ENCODE measurements around the gene SPTB. TPM values are rescaled to one million over a fixed set of nuclear protein-coding genes. Genes with fewer than 3 reads are reported as not detected.
A peak's percentile ranks its signal among the peaks of the same experiment; 100 is the strongest.

SPTB gene
- total and polyA plus RNA-seq, 10 of the 15 experiments (the other 5 are each of a cell fraction or from before 2014, with no cell fraction given), result under 0.01 to 0.04 (median 0.02) TPM; not detected in 4

DNA sequence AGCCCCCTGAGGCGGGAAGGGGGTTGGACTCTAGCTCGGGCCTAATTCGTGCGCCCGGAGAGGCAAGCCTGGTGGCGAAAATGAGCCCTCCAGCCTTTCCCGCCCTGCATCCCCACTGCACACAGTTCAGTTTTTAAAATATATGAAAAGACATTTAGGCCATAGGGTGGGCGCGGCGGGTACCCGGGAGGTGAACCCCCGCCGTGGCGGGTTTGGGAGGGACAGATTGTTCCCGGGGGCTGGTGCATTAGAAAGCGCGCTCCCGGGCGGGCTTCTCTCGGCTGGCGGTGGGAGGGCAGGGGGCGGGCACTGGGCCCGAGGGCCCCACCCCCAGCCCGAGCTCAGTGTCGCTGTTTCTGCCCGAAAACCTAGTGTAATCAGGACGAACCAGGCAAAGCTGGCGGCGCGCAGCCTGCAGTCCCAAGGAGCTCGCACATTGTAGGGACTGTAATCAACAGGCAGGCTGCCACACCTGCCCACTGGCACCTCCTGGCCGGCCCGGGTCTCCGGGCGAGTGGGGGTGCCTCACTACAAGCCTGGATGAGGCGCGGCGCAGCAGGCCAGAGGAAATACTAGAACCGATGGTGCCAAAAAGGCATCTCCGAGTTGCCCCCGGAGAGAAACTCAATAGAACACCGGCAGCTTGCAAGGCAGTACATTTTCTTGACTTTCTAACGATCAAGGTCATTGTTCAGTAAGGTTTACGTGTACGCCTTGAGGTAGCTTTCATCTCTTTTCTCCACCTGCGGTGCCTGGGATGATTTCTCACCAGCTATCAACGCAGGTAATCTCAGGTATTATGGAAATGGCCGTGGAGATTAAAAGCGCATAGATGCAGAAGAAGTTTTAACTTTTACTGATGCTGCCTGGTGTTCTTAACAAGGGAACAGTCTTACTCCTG is 764 bp upstream of the SPTB start:
- no peaks in the 10 kb centered on the region for H3K36me3 ChIP-seq (ENCODE audit: control insufficient read depth in 2 of 2, insufficient read depth in 2 of 2, low read length in 1 of 2)
- WGBS (ENCODE audit: insufficient coverage, insufficient replicate concordance, low lambda C conversion rate, missing lambda C conversion rate), result 4% methylated on average over 49 of the region's 49 CpGs
- FAIRE-seq, result no peak
- peak; percentile 90 for ATAC-seq
- H3K4me3 ChIP-seq, result peak overlapping the region; percentile 59; the same call in 1 of the 2 replicates
- DNase-seq (ENCODE audit: low read depth, low spot score), result no peak
- peaks cover 7 to 20% of the 10 kb centered on the region in 2 experiments for H3K27me3 ChIP-seq (replicated peaks in 1 of 2; ENCODE audit: control insufficient read depth in 2 of 2, insufficient read depth in 2 of 2, low read length in 1 of 2)
- H3K9me3 ChIP-seq (replicated peaks; ENCODE audit: control insufficient read depth, insufficient read depth, low read length), result no peaks in the 10 kb centered on the region
- BruUV-seq (replicated peaks), result no TSS peak
- ChIA-PET CTCF (interaction anchor here (0.6 to 6.7 kb wide), 6 partner anchors 8 to 121 kb away, joined by 3 to 75 read pairs (median 6); no protein-coding TSS in a partner anchor), SMC1A (ENCODE audit: uncharacterized antibody, unreplicated experiment) (interaction anchor here (1.3 to 2.3 kb wide), 3 partner anchors 12 to 57 kb away, joined by 3 to 11 read pairs (median 7); no protein-coding TSS in a partner anchor), POLR2A (no interaction called here), RAD21 (ENCODE audit: unreplicated experiment) (interaction anchor here (1.3 to 2.9 kb wide), 2 partner anchors 11 kb away, joined by 3 to 10 read pairs; no protein-coding TSS in a partner anchor)
- H3K27ac ChIP-seq (ENCODE audit: control insufficient read depth, insufficient read depth), result no peak overlapping the region
- no peak overlapping the region; the same call in 1 of the 2 replicates for H3K9ac ChIP-seq (ENCODE audit: control insufficient read depth, insufficient read depth, low read length)
- H2AFZ ChIP-seq (ENCODE audit: control insufficient read depth, low read depth, low read length), result peak overlapping the region; percentile 33; the same call in 1 of the 2 replicates
- H4K20me1 ChIP-seq (ENCODE audit: control insufficient read depth, insufficient read depth), result no peaks in the 10 kb centered on the region
- H3K4me2 ChIP-seq (ENCODE audit: control insufficient read depth, insufficient read depth), result peak overlapping the region; percentile 89
- intact Hi-C loops (cut with micrococcal nuclease; ENCODE audit: unreplicated experiment), result no loop called here
- no peak for TF ChIP-seq NFYA (IDR thresholded peaks at IDR 0.05; ENCODE audit: borderline replicate concordance, low read depth, low read length)
- H3K79me2 ChIP-seq (ENCODE audit: control insufficient read depth, insufficient read depth, low read length), result no peaks in the 10 kb centered on the region
- in situ Hi-C loops (cut with MboI), result loop anchor here (25.0 kb wide), 1 partner anchor 518 kb away; no protein-coding TSS in a partner anchor
- no peaks in the 10 kb centered on the region for H3K4me1 ChIP-seq (ENCODE audit: control insufficient read depth, insufficient read depth, low read length)

DNA sequence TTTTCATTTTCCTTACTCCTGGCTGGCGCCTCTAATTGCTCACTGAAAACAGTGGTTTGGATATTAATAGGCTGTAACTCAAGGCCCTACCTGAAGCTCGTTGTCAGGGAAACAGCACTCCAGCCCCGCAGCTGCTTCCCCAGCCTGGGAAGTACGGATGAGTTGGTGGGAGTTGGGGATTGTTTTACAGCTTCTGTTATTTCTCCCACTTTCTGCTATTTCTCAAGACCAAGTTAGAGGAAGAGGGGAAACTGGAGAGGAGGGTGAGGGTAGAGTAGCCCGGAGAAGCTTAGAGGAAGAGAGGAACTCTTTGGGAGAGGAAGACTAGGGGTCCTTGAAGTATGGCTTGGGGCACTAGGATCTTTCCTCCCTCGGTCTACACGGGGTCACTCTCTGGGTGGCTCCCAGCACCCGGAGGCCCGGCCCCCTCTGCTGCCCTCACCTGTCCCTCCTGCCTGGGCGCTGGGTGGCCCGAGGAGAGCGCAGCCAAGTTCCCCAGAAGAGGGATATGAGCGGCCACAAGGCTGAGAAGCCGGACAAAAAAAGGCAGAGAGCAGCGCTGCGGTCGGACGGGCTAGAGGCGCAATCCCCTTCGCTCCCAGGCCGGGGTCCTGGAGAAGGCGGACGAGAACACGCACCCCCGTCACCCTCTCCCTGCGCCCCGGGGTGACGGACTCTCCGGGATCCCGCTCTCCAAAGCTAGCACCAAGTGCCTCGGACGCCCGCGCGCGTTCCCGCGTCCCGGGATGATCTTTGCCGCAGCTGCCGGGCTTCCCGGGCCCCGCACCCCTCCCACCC is 671 bp downstream of the SPTB start:
- SMC1A ChIA-PET (ENCODE audit: uncharacterized antibody, unreplicated experiment), result interaction anchor here (1.4 to 2.6 kb wide), 2 partner anchors 12 to 14 kb away, joined by 3 to 10 read pairs; no protein-coding TSS in a partner anchor
- no peak for TF ChIP-seq SRF (IDR thresholded peaks at IDR 0.05; ENCODE audit: low read depth in 2 of 2, low read length in 2 of 2)
- no peak for TF ChIP-seq YY1 (IDR thresholded peaks at IDR 0.05; ENCODE audit: low read depth, low read length)
- no peak for TF ChIP-seq MYC (IDR thresholded peaks at IDR 0.05; ENCODE audit: insufficient read depth, insufficient read length, insufficient replicate concordance, low read length, severe bottlenecking)
- TF ChIP-seq NBN (IDR thresholded peaks at IDR 0.05), result no peak
- TF ChIP-seq IRF4 (IDR thresholded peaks at IDR 0.05; ENCODE audit: low read depth, low read length), result no peak
- no peak for TF ChIP-seq POLR2AphosphoS5 (IDR thresholded peaks at IDR 0.05; ENCODE audit: low read length)
- no peak for TF ChIP-seq CHD4 (IDR thresholded peaks at IDR 0.05)
- TF ChIP-seq PAX8 (IDR thresholded peaks at IDR 0.05), result no peak
- TF ChIP-seq PAX5 (IDR thresholded peaks at IDR 0.05; ENCODE audit: borderline replicate concordance, low read depth, low read length), result no peak
- TF ChIP-seq, protein P1, sequence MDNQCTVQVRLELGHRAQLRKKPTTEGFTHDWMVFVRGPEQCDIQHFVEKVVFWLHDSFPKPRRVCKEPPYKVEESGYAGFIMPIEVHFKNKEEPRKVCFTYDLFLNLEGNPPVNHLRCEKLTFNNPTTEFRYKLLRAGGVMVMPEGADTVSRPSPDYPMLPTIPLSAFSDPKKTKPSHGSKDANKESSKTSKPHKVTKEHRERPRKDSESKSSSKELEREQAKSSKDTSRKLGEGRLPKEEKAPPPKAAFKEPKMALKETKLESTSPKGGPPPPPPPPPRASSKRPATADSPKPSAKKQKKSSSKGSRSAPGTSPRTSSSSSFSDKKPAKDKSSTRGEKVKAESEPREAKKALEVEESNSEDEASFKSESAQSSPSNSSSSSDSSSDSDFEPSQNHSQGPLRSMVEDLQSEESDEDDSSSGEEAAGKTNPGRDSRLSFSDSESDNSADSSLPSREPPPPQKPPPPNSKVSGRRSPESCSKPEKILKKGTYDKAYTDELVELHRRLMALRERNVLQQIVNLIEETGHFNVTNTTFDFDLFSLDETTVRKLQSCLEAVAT (IDR thresholded peaks at IDR 0.05), result no peak

More for the DNA sequence above, 671 bp downstream of the SPTB start:
- no peaks in the 10 kb centered on the region for H3K36me3 ChIP-seq (ENCODE audit: control insufficient read depth in 2 of 2, insufficient read depth in 2 of 2, low read length in 1 of 2)
- H3K4me1 ChIP-seq (ENCODE audit: control insufficient read depth, insufficient read depth, low read length), result no peaks in the 10 kb centered on the region
- peaks cover 7 to 20% of the 10 kb centered on the region in 2 experiments for H3K27me3 ChIP-seq (replicated peaks in 1 of 2; ENCODE audit: control insufficient read depth in 2 of 2, insufficient read depth in 2 of 2, low read length in 1 of 2)
- H3K27ac ChIP-seq (ENCODE audit: control insufficient read depth, insufficient read depth), result no peak overlapping the region
- H3K4me2 ChIP-seq (ENCODE audit: control insufficient read depth, insufficient read depth), result peak overlapping the region; percentile 89; the same call in 1 of the 2 replicates
- 17% methylated on average over 43 of the region's 43 CpGs for WGBS (ENCODE audit: insufficient coverage, insufficient replicate concordance, low lambda C conversion rate, missing lambda C conversion rate)
- intact Hi-C loops (cut with micrococcal nuclease; ENCODE audit: unreplicated experiment) (no loop called here), in situ Hi-C loops (cut with MboI) (loop anchor here (25.0 kb wide), 1 partner anchor 517 kb away; no protein-coding TSS in a partner anchor)
- no peak overlapping the region for H2AFZ ChIP-seq (ENCODE audit: control insufficient read depth, low read depth, low read length)
- ATAC-seq (no peak), DNase-seq (ENCODE audit: low read depth, low spot score) (no peak), FAIRE-seq (no peak)
- no peaks in the 10 kb centered on the region for H4K20me1 ChIP-seq (ENCODE audit: control insufficient read depth, insufficient read depth)
- CTCF ChIA-PET, result interaction anchor here (4.7 to 6.7 kb wide), 2 partner anchors 13 to 56 kb away, joined by 22 to 75 read pairs; no protein-coding TSS in a partner anchor
- RAD21 ChIA-PET (ENCODE audit: unreplicated experiment), result interaction anchor here (1.3 to 1.5 kb wide), 2 partner anchors 9 to 13 kb away, joined by 3 read pairs; no protein-coding TSS in a partner anchor
- BruUV-seq (replicated peaks), result no TSS peak
- peak overlapping the region; percentile 59; the same call in 1 of the 2 replicates for H3K4me3 ChIP-seq
- no peaks in the 10 kb centered on the region for H3K79me2 ChIP-seq (ENCODE audit: control insufficient read depth, insufficient read depth, low read length)
- POLR2A ChIA-PET, result interaction anchor here (0.9 kb wide), 1 partner anchor 14 kb away, joined by 3 read pairs; no protein-coding TSS in a partner anchor
- H3K9ac ChIP-seq (ENCODE audit: control insufficient read depth, insufficient read depth, low read length), result no peak overlapping the region
- H3K9me3 ChIP-seq (replicated peaks; ENCODE audit: control insufficient read depth, insufficient read depth, low read length), result no peaks in the 10 kb centered on the region
